ENCODE data around the gene RC3H1. TPM values are rescaled to one million over a fixed set of nuclear protein-coding genes. Genes with fewer than 3 reads are reported as not detected.
"Not testable (repeated sequence)": the region's sequence is repeated elsewhere in the genome, so short reads cannot be mapped to it uniquely, and the experiment has no call there.

RC3H1 gene
- total RNA-seq, 1 donor, result 37.0 TPM

GRCh38 chr1:173963477-173963876, 58.7 kb downstream of the RC3H1 start:
- no peak overlapping the region for H3K4me3 ChIP-seq (ENCODE audit: low read depth, low read length)
- TF ChIP-seq CTCF (IDR thresholded peaks at IDR 0.05; ENCODE audit: insufficient read depth, low read length), result no peak

DNA sequence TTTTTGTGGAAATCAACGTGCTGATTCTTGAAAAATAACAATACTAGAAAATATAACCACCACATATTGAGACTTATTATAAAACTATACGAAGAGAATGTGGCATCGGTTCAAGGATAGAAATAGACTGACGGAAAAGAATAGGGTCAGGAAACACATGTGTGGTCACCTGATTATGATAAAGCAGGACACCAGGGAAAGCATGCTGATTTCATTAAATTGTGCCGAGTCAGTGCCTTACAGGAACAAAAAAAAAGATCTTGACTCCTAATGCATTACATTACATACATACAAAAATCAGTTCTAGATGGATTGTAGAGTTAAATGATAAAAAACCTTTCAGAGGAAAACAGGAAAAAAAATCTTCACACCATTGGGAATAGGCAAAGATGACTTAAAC, 61.5 kb downstream of the RC3H1 start:
- peak; percentile 2 for DNase-seq (ENCODE audit: low read depth)
- TF ChIP-seq CTCF (IDR thresholded peaks at IDR 0.05; ENCODE audit: insufficient read depth, low read length), result no peak
- no peak overlapping the region for H3K4me3 ChIP-seq (ENCODE audit: low read depth, low read length)

More at GRCh38 chr1:173963477-173963876, 58.7 kb downstream of the RC3H1 start:
- DNase-seq (ENCODE audit: low read depth), result no peak

GRCh38 chr1:173954179-173954578, 68.0 kb downstream of the RC3H1 start:
- H3K4me3 ChIP-seq (ENCODE audit: low read depth, low read length), result no peak overlapping the region
- no peak for DNase-seq (ENCODE audit: low read depth)
- TF ChIP-seq CTCF (IDR thresholded peaks at IDR 0.05; ENCODE audit: insufficient read depth, low read length), result no peak

GRCh38 chr1:173948594-173948993, 73.6 kb downstream of the RC3H1 start:
- no peak for TF ChIP-seq CTCF (IDR thresholded peaks at IDR 0.05; ENCODE audit: insufficient read depth, low read length)
- DNase-seq (ENCODE audit: low read depth), result no peak
- no peak overlapping the region for H3K4me3 ChIP-seq (ENCODE audit: low read depth, low read length)

DNA sequence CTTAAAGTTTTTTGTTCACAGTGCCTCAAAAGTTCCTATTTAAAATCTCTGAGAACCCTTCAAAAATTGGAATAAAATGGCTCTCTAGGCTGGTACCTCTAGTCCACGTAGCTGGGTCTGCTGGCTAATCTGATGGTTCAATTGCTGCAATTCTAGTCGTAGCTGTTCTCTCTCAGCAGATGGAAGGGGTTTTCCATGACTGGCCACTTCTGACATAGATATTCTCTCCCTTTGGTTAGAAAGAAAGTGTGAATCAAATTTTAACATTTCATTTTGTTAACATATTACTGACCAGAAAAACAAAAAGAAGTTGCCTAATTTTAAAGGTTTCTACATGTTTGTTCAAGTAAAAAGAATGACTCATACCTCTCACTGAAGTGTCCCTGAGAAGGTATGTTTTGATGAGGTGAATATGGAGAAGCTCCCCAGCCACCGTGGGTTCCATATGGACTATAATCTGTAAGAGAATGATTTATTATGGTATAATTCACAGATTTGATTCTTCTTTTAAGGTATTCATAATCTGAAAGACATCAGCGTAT, 75.7 kb downstream of the RC3H1 start:
- DNase-seq (ENCODE audit: low read depth), result no peak
- TF ChIP-seq CTCF (IDR thresholded peaks at IDR 0.05; ENCODE audit: insufficient read depth, low read length), result no peak
- H3K4me3 ChIP-seq (ENCODE audit: low read depth, low read length), result no peak overlapping the region

- DNase-seq (ENCODE audit: low read depth), result no peak
- TF ChIP-seq CTCF (IDR thresholded peaks at IDR 0.05; ENCODE audit: insufficient read depth, low read length), result no peak
- no peak overlapping the region for H3K4me3 ChIP-seq (ENCODE audit: low read depth, low read length)
Observed at GRCh38 chr1:173937062-173937461, 85.1 kb downstream of the RC3H1 start.

DNA sequence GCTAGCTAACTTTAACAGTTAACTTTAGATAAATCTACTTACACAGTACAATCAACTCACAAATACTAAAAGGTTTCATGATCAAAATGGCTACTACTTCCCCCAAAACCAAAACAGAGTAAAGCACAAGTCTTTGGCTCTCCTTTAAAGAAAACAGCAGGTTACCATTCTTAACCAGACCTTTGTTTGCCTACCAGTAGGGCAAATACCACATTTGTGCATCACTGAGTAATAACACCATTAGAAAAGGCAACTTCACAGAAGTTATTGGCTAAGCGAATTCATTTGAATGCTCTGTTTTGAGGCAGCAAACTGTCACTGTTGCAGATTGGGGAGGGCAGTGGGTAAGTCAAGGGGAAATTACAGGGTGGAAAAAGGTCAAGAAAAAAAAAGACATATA, 87.7 kb downstream of the RC3H1 start:
- TF ChIP-seq CTCF (IDR thresholded peaks at IDR 0.05; ENCODE audit: insufficient read depth, low read length), result no peak
- DNase-seq (ENCODE audit: low read depth), result no peak
- H3K4me3 ChIP-seq (ENCODE audit: low read depth, low read length), result no peak overlapping the region

GRCh38 chr1:173930541-173930940, 91.6 kb downstream of the RC3H1 start:
- H3K4me3 ChIP-seq (ENCODE audit: low read depth, low read length); DNase-seq (ENCODE audit: low read depth): not testable (repeated sequence)
